HepG2 (cell line): ENCODE results near the gene SPATA13. TPM values are rescaled to one million over a fixed set of nuclear protein-coding genes. Genes with fewer than 3 reads are reported as not detected.
A peak's percentile ranks its signal among the peaks of the same experiment; 100 is the strongest.

Experiments
- ATAC-seq: fragments of 200-7000 bp; cut with Tn5 transposase; 3 replicates; pipeline ENCODE4 v1.9.1; 2020; ENCODE audit warnings: mild to moderate bottlenecking, moderate library complexity
- BruUV-seq: library from RNA; stranded (reverse); fragments of 400-500 nt; replicated peaks from 2 replicates; lab custom pipeline; 2021; lab: Mats Ljungman, UMichigan
- CTCF ChIA-PET: fragments of 300-600 bp; formaldehyde crosslinking; extraction: SDS; loops from one replicate; lab custom pipeline; 2021; ENCODE audit warnings: low total read pairs, inconsistent platforms, low intra/inter-chr PET ratio; lab: Yijun Ruan, JAX
- POLR2A ChIA-PET: fragments of 350-600 bp; sonication (Branson Sonifier 250); formaldehyde crosslinking; loops from one replicate; lab custom pipeline; 2020; ENCODE audit warnings: antibody characterized with exemption, inconsistent platforms; lab: Yijun Ruan, JAX
- DNase-seq: peaks from one replicate; pipeline ENCODE4 v3.0.0-alpha.2; 2015; ENCODE audit warnings: low spot score
- FAIRE-seq: peaks from 3 replicates; lab custom pipeline; 2011; peaks lifted over from hg19 to GRCh38; lab: Jason Lieb, UNC
- H2AFZ ChIP-seq: one replicate; pipeline ENCODE4 v1.6.1; 2011; ENCODE audit warnings: low read length, inconsistent platforms
- H3K27ac ChIP-seq: fragments of 300-600 bp; 3 replicates; pipeline ENCODE4 v1.8.0; 2011; ENCODE audit warnings: mixed run types, mild to moderate bottlenecking, mixed read lengths, low read length, inconsistent platforms; ENCODE audit not compliant: insufficient read depth; ENCODE audit errors: extremely low read length
- H3K27me3 ChIP-seq, 2 experiments: fragments of 200-600 bp in 1 of 2; 2 replicates in 1 of 2; 3 replicates in 1 of 2; pipeline versions ENCODE4 v1.6.0 to v1.8.0; 2011; ENCODE audit warnings: low read length in 2 of 2, mild to moderate bottlenecking in 2 of 2, moderate library complexity in 2 of 2, inconsistent platforms in 1 of 2; ENCODE audit not compliant: insufficient read depth in 2 of 2, control insufficient read depth in 1 of 2
- H3K36me3 ChIP-seq, 2 experiments: fragments of 200-600 bp in 1 of 2; replicated peaks in 1 of 2; 2 replicates in 1 of 2; 3 replicates in 1 of 2; pipeline versions ENCODE4 v1.5.1 to v1.8.0; 2011; ENCODE audit warnings: low read length in 2 of 2, inconsistent platforms in 1 of 2; ENCODE audit not compliant: insufficient read depth in 2 of 2, control insufficient read depth in 1 of 2
- H3K4me1 ChIP-seq: 2 replicates; pipeline ENCODE4 v1.5.1; 2012; ENCODE audit warnings: low read length, inconsistent platforms; ENCODE audit not compliant: insufficient read depth
- H3K4me2 ChIP-seq: 2 replicates; pipeline ENCODE4 v1.6.0; 2011; ENCODE audit warnings: low read depth, low read length, inconsistent platforms
- H3K4me3 ChIP-seq, 3 experiments: fragments of 200-600 bp in 1 of 3; sonication (generic), shearing (Covaris generic) in 1 of 3; replicated peaks in 1 of 3; 2 replicates each; pipeline ENCODE4 v1.5.1; 2011 to 2016; ENCODE audit warnings: low read length in 3 of 3, inconsistent platforms in 2 of 3, low read depth in 2 of 3, mild to moderate bottlenecking in 2 of 3, control low read depth in 1 of 3, mixed read lengths in 1 of 3; ENCODE audit not compliant: insufficient read depth in 1 of 3
- H3K79me2 ChIP-seq: one replicate; pipeline ENCODE4 v1.6.1; 2011; ENCODE audit warnings: low read length, inconsistent platforms; ENCODE audit not compliant: insufficient read depth
- H3K9ac ChIP-seq: 2 replicates; pipeline ENCODE4 v1.6.0; 2011; ENCODE audit warnings: mild to moderate bottlenecking, low read depth, low read length, inconsistent platforms; ENCODE audit not compliant: insufficient read depth
- H3K9me3 ChIP-seq: 2 replicates; pipeline ENCODE4 v1.5.1; 2012; ENCODE audit warnings: mild to moderate bottlenecking, low read length
- H4K20me1 ChIP-seq: 2 replicates; pipeline ENCODE4 v1.6.0; 2011; ENCODE audit warnings: inconsistent platforms, mild to moderate bottlenecking, low read length, moderate library complexity; ENCODE audit not compliant: insufficient read depth
- HNRNPL ChIP-seq: fragments of 200-400 bp; formaldehyde crosslinking; IDR thresholded peaks from 2 replicates; pipeline ENCODE4 v1.6.1; 2017; ENCODE audit warnings: mild to moderate bottlenecking, low read depth, low read length
- IKZF1 ChIP-seq: fragments of 450-650 bp; IDR thresholded peaks from 2 replicates; pipeline ENCODE4 v1.7.1; 2016
- ZNF614 ChIP-seq: IDR thresholded peaks from 2 replicates; pipeline ENCODE4 v1.6.1; 2018; ENCODE audit warnings: missing biosample characterization, missing genetic modification reagents, inconsistent platforms, borderline replicate concordance
- WGBS: methylation state at CpG from one replicate; pipeline ENCODE4 v1.1.6; 2017; ENCODE audit warnings: low lambda C conversion rate; 5-methylcytosine and 5-hydroxymethylcytosine counted together
- in situ Hi-C: cut with HindIII; loops from 2 replicates; pipeline ENCODE4 v1.10.0; 2017; ENCODE audit warnings: low pct_unique_long_range_greater_than_20kb; ENCODE audit not compliant: extremely low pct_ligation_motif_present
- intact Hi-C: fragments of 100-400 bp; cut with micrococcal nuclease; formaldehyde crosslinking; loops from one replicate; pipeline ENCODE4 v1.10.0; 2022; ENCODE audit not compliant: unreplicated experiment
- polyA plus RNA-seq, 8 experiments: library from polyadenylated mRNA; depleted of rRNA in 3 of 8; stranded (reverse) in 7 of 8; unstranded in 1 of 8; fragments of >200 nt; fragmentation: Illumina TruSeq in 4 of 8; extraction: Trizol in 4 of 8; gene quantifications; 2 replicates each; pipeline versions ENCODE4 v1.2.1 to v1.2.3, GENCODE V29; 2011 to 2016; ENCODE audit warnings: low read depth in 4 of 8, missing spikeins in 1 of 8, mixed read lengths in 1 of 8; ENCODE audit not compliant: insufficient read depth in 1 of 8
- total RNA-seq, 5 experiments: library from RNA; depleted of rRNA; stranded (reverse); fragments of >200 nt; fragmentation: Illumina TruSeq; extraction: Trizol; gene quantifications; 2 replicates each; pipeline ENCODE4 v1.2.3, GENCODE V29; 2016; ENCODE audit warnings: low read depth in 1 of 5
- TF ChIP-seq, protein P1 (sequence below): sonication (generic); formaldehyde crosslinking; IDR thresholded peaks from 2 replicates; pipeline ENCODE4 v1.4.0; 2020; ENCODE audit warnings: missing genetic modification reagents, borderline replicate concordance

The SPATA13 gene
- total and polyA plus RNA-seq, 2 of the 13 experiments (the other 11 are each of a cell fraction or from before 2014, with no cell fraction given), result 11.3 to 14.2 TPM

DNA sequence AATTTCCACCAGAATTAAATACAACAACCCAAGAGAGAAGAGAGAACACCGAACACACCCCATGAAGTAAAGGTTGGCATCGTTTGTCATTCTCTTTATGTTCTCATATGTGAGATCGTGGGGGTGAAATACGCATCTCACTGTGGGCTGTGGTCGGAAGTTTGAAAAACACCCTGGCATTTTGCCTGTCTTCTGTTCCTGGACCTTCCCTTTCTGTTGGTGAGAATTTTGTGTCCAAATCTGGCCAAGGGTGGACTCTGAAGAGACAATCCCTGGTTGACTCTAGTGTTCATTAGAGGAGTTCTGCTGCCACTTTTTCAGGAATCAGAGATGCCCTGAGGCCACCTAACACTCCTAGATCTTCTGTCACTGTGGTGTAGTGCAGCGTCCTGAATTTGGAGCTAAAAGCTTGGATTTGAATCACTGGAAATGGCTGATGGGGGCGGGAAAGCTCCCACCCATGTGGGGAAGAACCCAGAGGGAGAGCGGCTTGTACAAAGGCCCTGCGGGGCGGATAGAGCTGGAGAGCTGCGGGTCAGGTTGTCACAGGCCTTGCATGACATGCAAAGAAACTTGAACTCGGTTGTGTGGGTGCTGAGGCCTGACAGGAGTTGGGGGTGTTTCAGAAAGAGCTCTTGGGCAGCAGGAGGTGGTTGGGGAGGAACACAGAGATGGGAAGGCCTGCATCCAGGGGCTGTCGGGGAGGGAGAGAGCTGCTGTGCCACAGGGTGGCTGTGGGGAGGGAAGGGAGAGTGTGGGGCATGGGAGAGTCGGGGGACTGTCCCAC lies 11.1 kb upstream of the SPATA13 start:
- no peaks in the 10 kb centered on the region for H3K36me3 ChIP-seq
- peak overlapping the region; percentile 48 for H3K9ac ChIP-seq
- no peak for FAIRE-seq
- POLR2A ChIA-PET, result interaction anchor here (1.2 to 2.2 kb wide), 4 partner anchors 11 to 52 kb away, joined by 3 to 18 read pairs (median 6); partner anchors contain the start of gene SPATA13
- H3K4me1 ChIP-seq, result peaks cover 72% of the 10 kb centered on the region
- H3K79me2 ChIP-seq, result no peaks in the 10 kb centered on the region
- no peak for ATAC-seq
- H3K4me2 ChIP-seq, result peak overlapping the region; percentile 67
- in situ Hi-C loops, result no loop called here
- TF ChIP-seq ZNF614 (CRISPR knock-in tag) (0 out of 2 replicates have a peak, but pooled peaks have one; percentile 12), HNRNPL (0 out of 2 replicates have a peak, but pooled peaks have one; percentile 1), IKZF1 (no peak)
- TF ChIP-seq, protein P1, sequence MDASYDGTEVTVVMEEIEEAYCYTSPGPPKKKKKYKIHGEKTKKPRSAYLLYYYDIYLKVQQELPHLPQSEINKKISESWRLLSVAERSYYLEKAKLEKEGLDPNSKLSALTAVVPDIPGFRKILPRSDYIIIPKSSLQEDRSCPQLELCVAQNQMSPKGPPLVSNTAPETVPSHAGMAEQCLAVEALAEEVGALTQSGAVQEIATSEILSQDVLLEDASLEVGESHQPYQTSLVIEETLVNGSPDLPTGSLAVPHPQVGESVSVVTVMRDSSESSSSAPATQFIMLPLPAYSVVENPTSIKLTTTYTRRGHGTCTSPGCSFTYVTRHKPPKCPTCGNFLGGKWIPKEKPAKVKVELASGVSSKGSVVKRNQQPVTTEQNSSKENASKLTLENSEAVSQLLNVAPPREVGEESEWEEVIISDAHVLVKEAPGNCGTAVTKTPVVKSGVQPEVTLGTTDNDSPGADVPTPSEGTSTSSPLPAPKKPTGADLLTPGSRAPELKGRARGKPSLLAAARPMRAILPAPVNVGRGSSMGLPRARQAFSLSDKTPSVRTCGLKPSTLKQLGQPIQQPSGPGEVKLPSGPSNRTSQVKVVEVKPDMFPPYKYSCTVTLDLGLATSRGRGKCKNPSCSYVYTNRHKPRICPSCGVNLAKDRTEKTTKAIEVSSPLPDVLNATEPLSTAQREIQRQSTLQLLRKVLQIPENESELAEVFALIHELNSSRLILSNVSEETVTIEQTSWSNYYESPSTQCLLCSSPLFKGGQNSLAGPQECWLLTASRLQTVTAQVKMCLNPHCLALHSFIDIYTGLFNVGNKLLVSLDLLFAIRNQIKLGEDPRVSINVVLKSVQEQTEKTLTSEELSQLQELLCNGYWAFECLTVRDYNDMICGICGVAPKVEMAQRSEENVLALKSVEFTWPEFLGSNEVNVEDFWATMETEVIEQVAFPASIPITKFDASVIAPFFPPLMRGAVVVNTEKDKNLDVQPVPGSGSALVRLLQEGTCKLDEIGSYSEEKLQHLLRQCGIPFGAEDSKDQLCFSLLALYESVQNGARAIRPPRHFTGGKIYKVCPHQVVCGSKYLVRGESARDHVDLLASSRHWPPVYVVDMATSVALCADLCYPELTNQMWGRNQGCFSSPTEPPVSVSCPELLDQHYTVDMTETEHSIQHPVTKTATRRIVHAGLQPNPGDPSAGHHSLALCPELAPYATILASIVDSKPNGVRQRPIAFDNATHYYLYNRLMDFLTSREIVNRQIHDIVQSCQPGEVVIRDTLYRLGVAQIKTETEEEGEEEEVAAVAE (CRISPR knock-in tag), result 0 out of 2 replicates have a peak, but pooled peaks have one; percentile 12
- TF ChIP-seq, all 625 proteins: peak for 3
- Histone ChIP-seq H4K20me1 (no peaks in the 10 kb centered on the region), H3K27me3 (peaks cover 0 to 3% of the 10 kb centered on the region in 2 experiments; a peak in 1 of 5 replicates), H2AFZ (no peak overlapping the region), H3K4me3 (no peak overlapping the region; a peak in 1 of 6 replicates), H3K9me3 (no peaks in the 10 kb centered on the region), H3K27ac (no peak overlapping the region)
- no peak for DNase-seq
- 50% methylated on average over 14 of the region's 14 CpGs for WGBS
- CTCF ChIA-PET, result no interaction called here
- intact Hi-C loops, result loop anchor here (5.0 kb wide), 1 partner anchor 42 kb away; no protein-coding TSS in a partner anchor
- no TSS peak for BruUV-seq
